Measurements from ENCODE around the gene PPM1E.

The PPM1E gene

GRCh38 chr17:59030811-59031210, 275.2 kb downstream of the PPM1E start:
- DNase-seq (ENCODE audit: low read depth in 2 of 3, low spot score in 2 of 3): no peak

Measured in activated CD8-positive, alpha-beta memory T cell treated with anti-CD3 and anti-CD28 coated beads for 48 hours (primary cell).